GM12878 (cell line): ENCODE data around the gene TRIM63. TPM values are rescaled to one million over a fixed set of nuclear protein-coding genes. Genes with fewer than 3 reads are reported as not detected.

Experiments used
- ATAC-seq: fragments of 200-7000 bp; cut with Tn5 transposase; 3 replicates; pipeline ENCODE4 v1.9.1; 2020; ENCODE audit warnings: mild to moderate bottlenecking, moderate library complexity
- BruUV-seq: library from RNA; stranded (reverse); fragments of 400-500 nt; replicated peaks from 2 replicates; lab custom pipeline; 2021; lab: Mats Ljungman, UMichigan
- CTCF ChIA-PET: fragments of 300-600 bp; sonication (Branson Sonifier 250); formaldehyde crosslinking; extraction: SDS; loops from one replicate; lab custom pipeline; 2021; ENCODE audit warnings: inconsistent platforms; lab: Yijun Ruan, JAX
- POLR2A ChIA-PET: fragments of 350-600 bp; formaldehyde crosslinking; extraction: SDS; loops from one replicate; lab custom pipeline; 2021; ENCODE audit warnings: inconsistent platforms; lab: Charles Lee
- RAD21 ChIA-PET: fragments of 300-600 bp; sonication (Branson Sonifier 250); formaldehyde crosslinking; loops from one replicate; lab custom pipeline; 2023; ENCODE audit warnings: antibody characterized with exemption; ENCODE audit not compliant: unreplicated experiment; lab: Charles Lee
- SMC1A ChIA-PET: fragments of 300-600 bp; sonication (Branson Sonifier 250); formaldehyde crosslinking; loops from one replicate; lab custom pipeline; 2023; ENCODE audit not compliant: unreplicated experiment, uncharacterized antibody; lab: Charles Lee
- DNase-seq: peaks from one replicate; pipeline ENCODE4 v3.0.0-alpha.2; 2011; ENCODE audit warnings: low read depth, low spot score
- FAIRE-seq: peaks from 3 replicates; lab custom pipeline; 2011; peaks lifted over from hg19 to GRCh38; lab: Jason Lieb, UNC
- H2AFZ ChIP-seq: 2 replicates; pipeline ENCODE4 v1.6.0; 2011; ENCODE audit warnings: low read depth, low read length, control low read depth; ENCODE audit not compliant: control insufficient read depth
- H3K27ac ChIP-seq: 2 replicates; pipeline ENCODE4 v1.5.1; 2011; ENCODE audit warnings: control low read depth; ENCODE audit not compliant: control insufficient read depth, insufficient read depth
- H3K27me3 ChIP-seq, 2 experiments: replicated peaks in 1 of 2; 2 replicates each; pipeline versions ENCODE4 v1.6.0 to v1.6.1; 2011; ENCODE audit warnings: low read length in 1 of 2; ENCODE audit not compliant: control insufficient read depth in 2 of 2, insufficient read depth in 2 of 2
- H3K36me3 ChIP-seq, 2 experiments: 2 replicates each; pipeline ENCODE4 v1.5.1; 2011; ENCODE audit warnings: low read length in 1 of 2; ENCODE audit not compliant: control insufficient read depth in 2 of 2, insufficient read depth in 2 of 2
- H3K4me1 ChIP-seq: 2 replicates; pipeline ENCODE4 v1.6.1; 2011; ENCODE audit warnings: mild to moderate bottlenecking, low read length, moderate library complexity, mixed read lengths; ENCODE audit not compliant: control insufficient read depth, insufficient read depth
- H3K4me2 ChIP-seq: 2 replicates; pipeline ENCODE4 v1.6.0; 2011; ENCODE audit warnings: control low read depth; ENCODE audit not compliant: control insufficient read depth, insufficient read depth
- H3K4me3 ChIP-seq: fragments of 200-600 bp; sonication (generic); 2 replicates; pipeline ENCODE4 v1.5.1; 2016
- H3K79me2 ChIP-seq: 2 replicates; pipeline ENCODE4 v1.6.0; 2011; ENCODE audit warnings: low read length; ENCODE audit not compliant: control insufficient read depth, insufficient read depth
- H3K9ac ChIP-seq: 2 replicates; pipeline ENCODE4 v1.8.0; 2011; ENCODE audit warnings: low read length, control low read depth, mixed read lengths; ENCODE audit not compliant: control insufficient read depth, insufficient read depth
- H3K9me3 ChIP-seq: replicated peaks from 3 replicates; pipeline ENCODE4 v1.5.1; 2011; ENCODE audit warnings: mild to moderate bottlenecking, low read length; ENCODE audit not compliant: control insufficient read depth, insufficient read depth
- H4K20me1 ChIP-seq: 2 replicates; pipeline ENCODE4 v1.6.0; 2011; ENCODE audit not compliant: control insufficient read depth, insufficient read depth
- ATF7 ChIP-seq: fragments of 450-650 bp; IDR thresholded peaks from 2 replicates; pipeline ENCODE4 v1.6.1; 2016; ENCODE audit warnings: low read depth, mild to moderate bottlenecking
- CUX1 ChIP-seq: IDR thresholded peaks from 2 replicates; pipeline ENCODE4 v1.6.1; 2012; ENCODE audit warnings: improper control_type of control experiment, low read depth, low read length; ENCODE audit not compliant: insufficient replicate concordance
- IKZF1 ChIP-seq: fragments of 450-650 bp; conservative IDR thresholded peaks from 2 replicates; pipeline ENCODE4 v1.6.1; 2017; ENCODE audit warnings: antibody characterized with exemption, mild to moderate bottlenecking
- MEF2A ChIP-seq: IDR thresholded peaks from 2 replicates; pipeline ENCODE4 v1.6.1; 2011; ENCODE audit warnings: low read depth, mild to moderate bottlenecking, low read length, moderate library complexity; ENCODE audit not compliant: insufficient read depth
- SMAD5 ChIP-seq: IDR thresholded peaks from 2 replicates; pipeline ENCODE4 v1.6.1; 2016; ENCODE audit warnings: antibody characterized with exemption, low read depth
- STAT3 ChIP-seq: IDR thresholded peaks from 2 replicates; pipeline ENCODE4 v1.6.1; 2011; ENCODE audit warnings: low read depth, low read length, improper control_type of control experiment
- ZBTB33 ChIP-seq: fragments of 450-650 bp; IDR thresholded peaks from 2 replicates; pipeline ENCODE4 v1.6.1; 2017; ENCODE audit warnings: mild to moderate bottlenecking
- WGBS: methylation state at CpG from one replicate; pipeline ENCODE4 v1.1.6; 2016; ENCODE audit warnings: low lambda C conversion rate; ENCODE audit not compliant: insufficient replicate concordance, insufficient coverage; ENCODE audit errors: missing lambda C conversion rate; 5-methylcytosine and 5-hydroxymethylcytosine counted together
- in situ Hi-C: fragments of 300-500 bp; cut with MboI; formaldehyde crosslinking; loops from 9 replicates; pipeline ENCODE4 v1.14.3; 2018; ENCODE audit warnings: mixed read lengths
- intact Hi-C: fragments of 100-400 bp; cut with micrococcal nuclease; formaldehyde crosslinking; loops from one replicate; pipeline ENCODE4 v1.14.2; 2022; ENCODE audit not compliant: unreplicated experiment
- polyA plus RNA-seq, 11 experiments: library from polyadenylated mRNA; depleted of rRNA in 4 of 11; unstranded in 6 of 11; stranded (reverse) in 5 of 11; fragments of >200 nt; fragmentation: Nextera tagmentation in 4 of 11; fragmentation: Illumina TruSeq in 1 of 11; extraction: Ambion mirVana in 4 of 11; extraction: Trizol in 1 of 11; gene quantifications; 1 replicate in 1 of 11; 2 replicates in 10 of 11; pipeline versions ENCODE4 v1.2.1 to v1.2.3, GENCODE V29; 2011 to 2016; ENCODE audit warnings: inconsistent platforms in 2 of 11, missing spikeins in 2 of 11, low read depth in 1 of 11
- total RNA-seq, 4 experiments: library from RNA; depleted of rRNA in 3 of 4; stranded (reverse); fragments of >200 nt in 3 of 4; fragmentation: Illumina TruSeq in 1 of 4; extraction: Trizol in 1 of 4; gene quantifications; 2 replicates each; pipeline versions ENCODE4 v1.2.1 to v1.2.3, GENCODE V29; 2013 to 2021
- TF ChIP-seq, protein P1 (sequence below): fragments of 450-650 bp; IDR thresholded peaks from 2 replicates; pipeline ENCODE4 v1.6.1; 2018; ENCODE audit warnings: mild to moderate bottlenecking, low read depth, moderate library complexity; ENCODE audit not compliant: partially characterized antibody

TRIM63 gene
- total and polyA plus RNA-seq, 10 of the 15 experiments (the other 5 are each of a cell fraction or from before 2014, with no cell fraction given), result not detected

- TF ChIP-seq SMAD5 (no peak), MEF2A (no peak), ZBTB33 (no peak), CUX1 (no peak), ATF7 (no peak), STAT3 (no peak), IKZF1 (no peak)
- TF ChIP-seq, protein P1, sequence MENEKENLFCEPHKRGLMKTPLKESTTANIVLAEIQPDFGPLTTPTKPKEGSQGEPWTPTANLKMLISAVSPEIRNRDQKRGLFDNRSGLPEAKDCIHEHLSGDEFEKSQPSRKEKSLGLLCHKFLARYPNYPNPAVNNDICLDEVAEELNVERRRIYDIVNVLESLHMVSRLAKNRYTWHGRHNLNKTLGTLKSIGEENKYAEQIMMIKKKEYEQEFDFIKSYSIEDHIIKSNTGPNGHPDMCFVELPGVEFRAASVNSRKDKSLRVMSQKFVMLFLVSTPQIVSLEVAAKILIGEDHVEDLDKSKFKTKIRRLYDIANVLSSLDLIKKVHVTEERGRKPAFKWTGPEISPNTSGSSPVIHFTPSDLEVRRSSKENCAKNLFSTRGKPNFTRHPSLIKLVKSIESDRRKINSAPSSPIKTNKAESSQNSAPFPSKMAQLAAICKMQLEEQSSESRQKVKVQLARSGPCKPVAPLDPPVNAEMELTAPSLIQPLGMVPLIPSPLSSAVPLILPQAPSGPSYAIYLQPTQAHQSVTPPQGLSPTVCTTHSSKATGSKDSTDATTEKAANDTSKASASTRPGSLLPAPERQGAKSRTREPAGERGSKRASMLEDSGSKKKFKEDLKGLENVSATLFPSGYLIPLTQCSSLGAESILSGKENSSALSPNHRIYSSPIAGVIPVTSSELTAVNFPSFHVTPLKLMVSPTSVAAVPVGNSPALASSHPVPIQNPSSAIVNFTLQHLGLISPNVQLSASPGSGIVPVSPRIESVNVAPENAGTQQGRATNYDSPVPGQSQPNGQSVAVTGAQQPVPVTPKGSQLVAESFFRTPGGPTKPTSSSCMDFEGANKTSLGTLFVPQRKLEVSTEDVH, result no peak
- TF ChIP-seq, all 136 proteins: peak for 0
- Histone ChIP-seq H4K20me1 (no peaks in the 10 kb centered on the region), H3K4me3 (no peak overlapping the region), H3K27ac (no peak overlapping the region), H3K4me2 (no peak overlapping the region), H3K79me2 (no peaks in the 10 kb centered on the region), H3K9me3 (no peaks in the 10 kb centered on the region), H3K27me3 (no peaks in the 10 kb centered on the region; a peak in 2 of 4 replicates), H2AFZ (no peak overlapping the region), H3K4me1 (peaks cover 5% of the 10 kb centered on the region), H3K36me3 (no peaks in the 10 kb centered on the region), H3K9ac (no peak overlapping the region)
- in situ Hi-C loops (no loop called here), intact Hi-C loops (loop anchor here (10.0 kb wide), 1 partner anchor 178 kb away; no protein-coding TSS in a partner anchor)
- CTCF ChIA-PET, result interaction anchor here (1.4 kb wide), 1 partner anchor 108 kb away, joined by 3 read pairs; no protein-coding TSS in a partner anchor
- SMC1A ChIA-PET, result interaction anchor here (11.2 kb wide), 1 partner anchor 104 kb away, joined by 319 read pairs; the partner anchor contains the start of gene STMN1
- RAD21 ChIA-PET, result no interaction called here
- DNase-seq (no peak), ATAC-seq (no peak), FAIRE-seq (no peak)
- 71% methylated on average over 4 of the region's 4 CpGs for WGBS
- POLR2A ChIA-PET, result interaction anchor here (2.0 kb wide), 1 partner anchor 9 kb away, joined by 4 read pairs; no protein-coding TSS in a partner anchor
- no TSS peak for BruUV-seq
Observed at GRCh38 chr1:26003262-26003661, 64.2 kb downstream of the TRIM63 start.
